ENCODE results near the gene NOXO1.

NOXO1 gene

GRCh38 chr16:1938910-1939309 is 42.4 kb downstream of the NOXO1 start:
- TF ChIP-seq, protein P1, sequence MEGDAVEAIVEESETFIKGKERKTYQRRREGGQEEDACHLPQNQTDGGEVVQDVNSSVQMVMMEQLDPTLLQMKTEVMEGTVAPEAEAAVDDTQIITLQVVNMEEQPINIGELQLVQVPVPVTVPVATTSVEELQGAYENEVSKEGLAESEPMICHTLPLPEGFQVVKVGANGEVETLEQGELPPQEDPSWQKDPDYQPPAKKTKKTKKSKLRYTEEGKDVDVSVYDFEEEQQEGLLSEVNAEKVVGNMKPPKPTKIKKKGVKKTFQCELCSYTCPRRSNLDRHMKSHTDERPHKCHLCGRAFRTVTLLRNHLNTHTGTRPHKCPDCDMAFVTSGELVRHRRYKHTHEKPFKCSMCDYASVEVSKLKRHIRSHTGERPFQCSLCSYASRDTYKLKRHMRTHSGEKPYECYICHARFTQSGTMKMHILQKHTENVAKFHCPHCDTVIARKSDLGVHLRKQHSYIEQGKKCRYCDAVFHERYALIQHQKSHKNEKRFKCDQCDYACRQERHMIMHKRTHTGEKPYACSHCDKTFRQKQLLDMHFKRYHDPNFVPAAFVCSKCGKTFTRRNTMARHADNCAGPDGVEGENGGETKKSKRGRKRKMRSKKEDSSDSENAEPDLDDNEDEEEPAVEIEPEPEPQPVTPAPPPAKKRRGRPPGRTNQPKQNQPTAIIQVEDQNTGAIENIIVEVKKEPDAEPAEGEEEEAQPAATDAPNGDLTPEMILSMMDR (IDR thresholded peaks at IDR 0.05; ENCODE audit: insufficient read depth, missing control alignments) = no peak
- FAIRE-seq (no peak), DNase-seq (ENCODE audit: insufficient read length, low spot score) (no peak)

DNA sequence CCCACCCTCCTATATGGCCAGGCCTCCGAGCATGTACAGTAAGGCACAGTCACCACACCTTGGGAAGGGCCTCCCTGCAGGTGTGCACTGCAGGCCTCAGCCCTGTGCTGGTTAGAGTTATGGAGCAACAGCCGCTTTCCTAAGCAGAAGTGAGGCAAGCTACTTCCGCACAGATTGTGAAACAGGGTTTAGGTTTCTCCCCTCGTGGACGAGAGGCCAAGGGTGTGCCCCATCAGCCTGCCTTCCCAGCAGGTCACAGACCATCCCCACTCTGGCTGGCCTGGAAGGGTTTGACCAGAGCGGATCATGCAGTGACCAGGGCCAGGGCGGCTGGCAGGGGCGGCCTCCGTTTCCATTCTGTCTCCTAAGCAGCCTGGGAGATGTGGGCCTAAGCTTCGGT is 43.0 kb downstream of the NOXO1 start:
- FAIRE-seq = no peak
- no peak for DNase-seq (ENCODE audit: insufficient read length, low spot score)
- TF ChIP-seq, protein P1 (IDR thresholded peaks at IDR 0.05; ENCODE audit: insufficient read depth, missing control alignments) = no peak

GRCh38 chr16:1936945-1937479 is 44.3 kb downstream of the NOXO1 start:
- DNase-seq (ENCODE audit: insufficient read length, low spot score) (no peak), FAIRE-seq (no peak)
- TF ChIP-seq, protein P1 (IDR thresholded peaks at IDR 0.05; ENCODE audit: insufficient read depth, missing control alignments) = no peak

GRCh38 chr16:1933097-1933661 is 48.1 kb downstream of the NOXO1 start:
- FAIRE-seq = no peak
- DNase-seq (ENCODE audit: insufficient read length, low spot score) = no peak
- TF ChIP-seq, protein P1 (IDR thresholded peaks at IDR 0.05; ENCODE audit: insufficient read depth, missing control alignments) = no peak

- no peak for DNase-seq (ENCODE audit: insufficient read length, low spot score)
- no peak for FAIRE-seq
- TF ChIP-seq, protein P1 (IDR thresholded peaks at IDR 0.05; ENCODE audit: insufficient read depth, missing control alignments) = no peak
These were observed 48.9 kb downstream of the NOXO1 start for GRCh38 chr16:1932050-1933028.

- no peak for FAIRE-seq
- TF ChIP-seq, protein P1 (IDR thresholded peaks at IDR 0.05; ENCODE audit: insufficient read depth, missing control alignments) = no peak
- DNase-seq (ENCODE audit: insufficient read length, low spot score) = no peak
These were observed 50.9 kb downstream of the NOXO1 start for GRCh38 chr16:1930338-1930720.

Data from D721Med (cell line).